GM12878 (cell line): ENCODE data around the gene DCC.

Source experiments
- ESRRA ChIP-seq: IDR thresholded peaks from 2 replicates; pipeline ENCODE4 v1.6.1; 2012; ENCODE audit warnings: mild to moderate bottlenecking, low read length, improper control_type of control experiment
- ETV6 ChIP-seq, 2 experiments: fragments of 450-650 bp in 1 of 2; IDR thresholded peaks in 1 of 2; conservative IDR thresholded peaks in 1 of 2; 2 replicates each; pipeline ENCODE4 v1.6.1; 2014; ENCODE audit warnings: antibody characterized with exemption in 1 of 2, borderline replicate concordance in 1 of 2, low read depth in 1 of 2, mild to moderate bottlenecking in 1 of 2, moderate library complexity in 1 of 2
- FOXK2 ChIP-seq: fragments of 450-650 bp; IDR thresholded peaks from 2 replicates; pipeline ENCODE4 v1.6.1; 2017; ENCODE audit warnings: mild to moderate bottlenecking, moderate library complexity
- HDAC6 ChIP-seq: fragments of 200-600 bp; sonication (generic); IDR thresholded peaks from one replicate; pipeline ENCODE4 v1.8.0; 2017; ENCODE audit warnings: antibody characterized with exemption; ENCODE audit not compliant: unreplicated experiment
- SMC3 ChIP-seq: IDR thresholded peaks from 2 replicates; pipeline ENCODE4 v1.6.1; 2011; ENCODE audit warnings: low read length, improper control_type of control experiment, borderline replicate concordance
- TCF7 ChIP-seq: IDR thresholded peaks from 2 replicates; pipeline ENCODE4 v1.6.1; 2014; ENCODE audit warnings: antibody characterized with exemption, borderline replicate concordance
- YY1 ChIP-seq: IDR thresholded peaks from 2 replicates; pipeline ENCODE4 v1.6.1; 2011; ENCODE audit warnings: low read depth, mild to moderate bottlenecking, low read length
- TF ChIP-seq, protein P1 (sequence below), 3 experiments: IDR thresholded peaks in 2 of 3; conservative IDR thresholded peaks in 1 of 3; 2 replicates each; pipeline ENCODE4 v1.5.1; 2011; ENCODE audit warnings: low read depth in 3 of 3, low read length in 3 of 3, mild to moderate bottlenecking in 3 of 3, control low read depth in 2 of 3, moderate library complexity in 2 of 3, inconsistent platforms in 1 of 3, mixed read lengths in 1 of 3; ENCODE audit not compliant: control insufficient read depth in 2 of 3, insufficient read depth in 1 of 3; ENCODE audit errors: extremely low read depth in 1 of 3

DNA sequence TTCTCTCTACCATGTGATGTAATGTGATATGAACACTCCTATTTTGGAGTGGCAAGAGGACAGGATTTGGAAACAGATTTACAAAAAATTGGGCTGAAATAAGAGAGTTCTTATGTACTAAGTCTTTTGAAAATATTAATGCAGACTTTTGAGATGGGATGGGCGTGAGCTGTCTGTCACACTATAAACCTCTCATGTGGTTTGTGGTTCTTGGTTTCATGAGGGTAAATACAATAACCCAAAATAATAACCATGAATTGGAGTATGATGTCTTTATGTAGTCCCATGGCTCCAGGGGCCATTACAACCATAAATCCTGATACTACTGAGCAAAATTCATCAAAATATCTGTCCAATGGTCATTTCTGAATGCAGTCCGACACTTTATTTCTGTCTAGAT, 1216.5 kb downstream of the DCC start:
- TF ChIP-seq, protein P1, sequence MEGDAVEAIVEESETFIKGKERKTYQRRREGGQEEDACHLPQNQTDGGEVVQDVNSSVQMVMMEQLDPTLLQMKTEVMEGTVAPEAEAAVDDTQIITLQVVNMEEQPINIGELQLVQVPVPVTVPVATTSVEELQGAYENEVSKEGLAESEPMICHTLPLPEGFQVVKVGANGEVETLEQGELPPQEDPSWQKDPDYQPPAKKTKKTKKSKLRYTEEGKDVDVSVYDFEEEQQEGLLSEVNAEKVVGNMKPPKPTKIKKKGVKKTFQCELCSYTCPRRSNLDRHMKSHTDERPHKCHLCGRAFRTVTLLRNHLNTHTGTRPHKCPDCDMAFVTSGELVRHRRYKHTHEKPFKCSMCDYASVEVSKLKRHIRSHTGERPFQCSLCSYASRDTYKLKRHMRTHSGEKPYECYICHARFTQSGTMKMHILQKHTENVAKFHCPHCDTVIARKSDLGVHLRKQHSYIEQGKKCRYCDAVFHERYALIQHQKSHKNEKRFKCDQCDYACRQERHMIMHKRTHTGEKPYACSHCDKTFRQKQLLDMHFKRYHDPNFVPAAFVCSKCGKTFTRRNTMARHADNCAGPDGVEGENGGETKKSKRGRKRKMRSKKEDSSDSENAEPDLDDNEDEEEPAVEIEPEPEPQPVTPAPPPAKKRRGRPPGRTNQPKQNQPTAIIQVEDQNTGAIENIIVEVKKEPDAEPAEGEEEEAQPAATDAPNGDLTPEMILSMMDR (IDR thresholded peaks at IDR 0.05 in 2 of 3, conservative IDR thresholded peaks at IDR 0.05 in 1 of 3; ENCODE audit: control insufficient read depth in 2 of 3, extremely low read depth in 1 of 3, insufficient read depth in 1 of 3, low read depth in 3 of 3, low read length in 3 of 3) = no peak
- TF ChIP-seq FOXK2 = no peak
- no peak for TF ChIP-seq HDAC6
- TF ChIP-seq ETV6 (conservative IDR thresholded peaks at IDR 0.05 in 1 of 2, IDR thresholded peaks at IDR 0.05 in 1 of 2; ENCODE audit: borderline replicate concordance in 1 of 2, low read depth in 1 of 2) = no peak
- no peak for TF ChIP-seq SMC3
- TF ChIP-seq YY1 = no peak
- TF ChIP-seq ESRRA = no peak
- TF ChIP-seq TCF7 = no peak
